HG02642 (cell line): Measurements from ENCODE around the gene TPSB2.
"Not testable (repeated sequence)": the region's sequence is repeated elsewhere in the genome, so short reads cannot be mapped to it uniquely, and the experiment has no call there.

Experiments used
- ATAC-seq: cut with Tn5 transposase; IDR thresholded peaks from one replicate; pipeline ENCODE4 v1.9.1; 2021; ENCODE audit warnings: mild to moderate bottlenecking; ENCODE audit not compliant: unreplicated experiment, poor library complexity

The TPSB2 gene

DNA sequence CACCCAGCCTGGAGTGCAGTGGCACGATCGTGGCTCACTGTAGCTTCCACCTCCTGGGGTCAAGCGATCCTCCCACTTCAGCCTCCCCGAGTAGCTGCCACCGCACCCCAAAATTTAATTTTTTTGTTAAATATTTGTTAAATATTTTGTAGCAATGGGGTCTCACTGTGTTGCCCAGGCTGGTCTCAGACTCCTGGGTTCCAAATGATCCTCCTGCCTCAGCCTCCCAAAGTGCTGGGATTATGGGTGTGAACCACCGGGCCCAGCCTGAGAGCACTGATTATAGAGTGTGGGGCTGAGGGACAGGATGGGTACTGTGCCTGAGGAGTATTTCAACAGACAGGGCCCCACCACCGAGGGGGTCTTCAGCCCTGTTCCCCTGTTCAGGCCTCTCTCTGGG is 40.5 kb downstream of the TPSB2 start:
- ATAC-seq = no peak

DNA sequence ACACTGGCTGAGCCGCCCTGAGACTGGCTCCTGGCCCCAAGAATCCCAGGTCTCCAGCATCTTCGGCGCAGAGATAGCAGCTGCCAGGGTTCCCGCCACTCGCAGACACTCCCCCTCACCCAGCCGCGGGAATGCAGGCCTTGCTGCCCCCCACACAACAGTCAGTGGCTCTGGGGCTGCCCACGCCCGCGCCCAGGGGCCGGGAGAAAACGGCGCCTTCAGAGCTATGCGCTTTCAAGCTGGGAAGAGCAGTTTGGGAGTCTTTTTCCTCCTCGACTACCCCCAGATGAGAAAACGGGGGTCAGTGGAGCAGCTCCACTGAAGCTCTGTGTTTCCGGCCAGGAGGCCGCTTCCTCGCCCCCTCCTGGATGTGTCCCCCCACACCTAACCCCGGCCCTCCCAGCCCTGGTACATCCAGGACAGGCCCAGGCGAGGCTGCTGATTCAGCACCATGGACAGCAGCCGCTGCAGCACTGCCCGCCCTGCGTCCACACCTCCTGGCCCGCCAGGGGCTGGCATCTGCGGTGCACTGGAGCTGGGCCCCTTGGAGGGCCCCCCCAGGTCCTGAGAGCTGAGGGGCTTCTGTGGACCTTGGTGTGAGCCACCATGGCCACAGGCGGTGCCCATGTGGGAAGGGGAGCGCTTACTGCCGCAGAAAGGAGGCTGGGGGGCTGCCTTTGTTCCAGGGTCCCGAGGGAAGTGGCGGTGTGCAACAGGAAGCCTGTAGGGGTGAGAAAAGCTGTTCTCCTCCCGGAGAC is 41.4 kb downstream of the TPSB2 start:
- ATAC-seq = no peak

DNA sequence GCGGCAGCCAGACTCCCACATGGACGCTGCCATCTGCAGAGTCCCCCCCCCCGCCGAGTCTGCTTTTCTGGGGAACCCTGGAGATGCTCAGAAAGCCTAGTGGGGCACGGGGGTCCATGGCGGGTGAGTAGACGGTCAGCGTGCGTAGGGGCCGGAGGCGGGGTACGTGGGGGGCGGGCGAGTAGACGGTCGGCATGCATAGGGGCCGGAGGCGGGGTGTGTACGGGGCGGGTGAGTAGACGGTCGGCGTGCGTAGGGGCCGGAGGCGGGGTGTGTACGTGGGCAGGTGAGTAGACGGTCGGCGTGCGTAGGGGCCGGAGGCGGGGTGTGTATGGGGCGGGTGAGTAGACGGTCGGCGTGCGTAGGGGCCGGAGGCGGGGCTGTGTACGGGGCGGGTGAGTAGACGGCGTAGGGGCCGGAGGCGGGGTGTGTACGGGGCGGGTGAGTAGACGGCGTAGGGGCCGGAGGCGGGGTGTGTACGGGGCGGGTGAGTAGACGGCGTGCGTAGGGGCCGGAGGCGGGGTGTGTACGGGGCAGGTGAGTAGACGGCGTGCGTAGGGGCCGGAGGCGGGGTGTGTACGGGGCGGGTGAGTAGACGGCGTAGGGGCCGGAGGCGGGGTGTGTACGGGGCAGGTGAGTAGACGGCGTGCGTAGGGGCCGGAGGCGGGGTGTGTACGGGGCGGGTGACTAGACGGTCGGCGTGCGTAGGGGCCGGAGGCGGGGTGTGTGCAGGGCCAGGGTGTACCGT is 44.4 kb downstream of the TPSB2 start:
- not testable (repeated sequence) for ATAC-seq

DNA sequence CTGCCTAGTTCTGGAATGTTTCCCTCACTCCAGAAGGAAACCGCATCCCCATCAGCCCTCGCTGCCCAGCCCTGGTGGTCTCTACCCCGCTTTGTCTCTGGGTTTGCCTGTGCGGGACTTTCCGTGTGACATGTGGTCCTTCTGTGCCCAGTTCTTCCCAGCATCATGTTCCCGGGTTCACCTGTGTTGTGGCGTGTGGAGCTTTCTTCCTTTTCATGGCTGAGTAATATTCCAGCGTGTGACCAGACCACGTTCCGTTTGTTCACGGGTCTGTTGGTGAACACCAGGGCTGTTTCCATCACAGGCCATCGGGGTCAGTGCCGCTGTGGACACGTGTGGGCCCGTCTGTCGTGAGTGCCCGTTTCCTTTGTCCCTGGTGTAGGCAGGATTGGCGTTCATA is 45.0 kb downstream of the TPSB2 start:
- no peak for ATAC-seq

DNA sequence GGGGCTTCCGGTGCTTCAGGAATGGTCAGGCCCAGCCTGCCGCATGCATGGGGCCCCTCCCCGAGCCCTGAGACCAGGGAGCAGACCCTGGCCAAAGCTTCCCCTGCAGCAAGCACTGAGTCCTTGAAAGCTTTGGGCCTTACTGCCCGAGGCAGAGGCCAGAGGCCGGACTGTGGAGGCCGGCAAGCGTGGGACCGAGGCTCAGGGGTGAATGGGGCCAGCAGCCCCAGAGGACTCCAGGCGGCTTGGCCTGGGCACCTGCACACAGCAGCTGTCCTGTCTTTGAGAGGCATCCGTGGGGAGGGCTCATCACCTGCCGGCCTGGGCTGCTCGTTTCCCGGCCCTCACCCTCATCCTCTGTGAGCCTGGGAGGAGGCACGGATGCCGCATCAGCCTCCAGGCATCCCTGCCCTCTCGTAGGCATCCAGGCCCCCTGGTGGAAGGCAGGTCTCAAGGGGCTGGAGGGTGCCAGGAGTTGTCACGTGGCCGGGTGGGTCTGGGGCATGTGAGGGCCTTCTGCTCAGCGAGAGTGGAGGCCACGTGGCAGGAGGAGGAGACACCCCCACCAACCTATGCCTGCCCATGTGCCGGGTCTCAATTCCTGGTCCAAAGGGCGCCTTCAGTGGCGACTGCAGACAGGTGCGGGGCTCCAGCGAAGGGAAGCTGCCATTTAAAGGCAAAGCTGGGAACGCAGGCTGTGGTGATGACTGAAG is 45.7 kb downstream of the TPSB2 start:
- no peak for ATAC-seq

DNA sequence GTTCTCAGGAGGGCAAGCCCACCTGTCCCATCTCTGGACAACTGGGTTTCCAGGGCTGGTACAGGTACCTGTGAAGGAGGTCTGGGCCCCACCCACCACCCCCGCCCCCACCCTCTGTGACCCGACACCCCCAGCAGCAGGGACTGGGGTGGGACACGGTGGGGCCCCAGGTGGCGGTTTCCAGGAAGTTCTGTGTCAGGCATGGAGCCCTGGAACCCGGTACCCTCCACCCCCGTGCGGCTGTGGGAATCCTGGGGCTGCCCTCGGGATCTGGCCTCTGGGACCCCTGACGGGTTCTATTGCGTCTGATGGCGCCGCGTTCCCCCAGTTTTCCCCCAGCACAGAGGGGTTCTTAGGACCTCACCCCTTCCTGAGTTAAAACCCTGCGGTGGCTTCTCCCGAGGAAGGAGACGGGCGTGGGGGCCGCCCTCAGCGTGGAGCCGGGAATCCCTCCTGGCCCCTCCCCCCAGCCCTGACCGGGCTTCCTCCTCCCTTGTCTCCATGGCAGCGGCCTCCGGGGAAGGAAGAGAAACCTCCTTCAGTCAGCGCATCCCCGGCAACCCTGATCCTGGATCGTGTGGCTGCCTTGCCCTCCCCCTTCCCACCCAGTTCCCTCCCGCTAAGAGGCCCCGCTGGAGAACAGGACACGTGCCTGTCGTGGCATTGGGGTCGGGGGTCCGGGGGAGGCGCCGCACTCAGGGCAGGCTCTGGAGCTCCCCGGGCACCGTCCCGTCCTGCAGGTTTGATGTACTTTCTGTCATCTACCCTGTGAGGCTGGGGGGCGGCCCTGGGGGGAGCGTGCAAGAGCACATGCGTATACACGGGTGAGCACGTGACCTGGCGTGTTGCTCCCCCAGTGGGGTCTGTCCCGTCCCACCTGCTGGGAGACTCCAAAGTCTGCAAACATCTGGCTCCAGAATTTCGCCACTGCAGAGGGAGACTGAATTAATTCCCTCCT is 46.8 kb downstream of the TPSB2 start:
- no peak for ATAC-seq

DNA sequence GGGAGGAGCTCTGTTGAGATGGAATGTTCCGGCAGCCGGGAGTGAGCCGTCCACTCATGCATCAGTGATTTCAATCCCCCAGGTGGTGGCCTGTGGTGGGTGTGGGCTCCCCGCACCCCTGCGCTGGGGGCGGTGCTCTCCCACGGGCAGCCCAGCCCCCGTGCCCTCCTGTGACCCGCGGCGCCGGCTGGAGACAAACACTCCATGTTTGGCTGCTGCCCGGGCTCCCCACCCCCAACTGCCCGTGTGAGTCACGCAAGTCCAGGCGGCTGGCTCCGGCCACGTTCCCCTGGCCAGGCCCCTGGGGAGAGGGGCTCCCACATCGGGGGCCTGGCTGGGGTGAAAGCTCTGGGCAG is 47.7 kb downstream of the TPSB2 start:
- no peak for ATAC-seq

DNA sequence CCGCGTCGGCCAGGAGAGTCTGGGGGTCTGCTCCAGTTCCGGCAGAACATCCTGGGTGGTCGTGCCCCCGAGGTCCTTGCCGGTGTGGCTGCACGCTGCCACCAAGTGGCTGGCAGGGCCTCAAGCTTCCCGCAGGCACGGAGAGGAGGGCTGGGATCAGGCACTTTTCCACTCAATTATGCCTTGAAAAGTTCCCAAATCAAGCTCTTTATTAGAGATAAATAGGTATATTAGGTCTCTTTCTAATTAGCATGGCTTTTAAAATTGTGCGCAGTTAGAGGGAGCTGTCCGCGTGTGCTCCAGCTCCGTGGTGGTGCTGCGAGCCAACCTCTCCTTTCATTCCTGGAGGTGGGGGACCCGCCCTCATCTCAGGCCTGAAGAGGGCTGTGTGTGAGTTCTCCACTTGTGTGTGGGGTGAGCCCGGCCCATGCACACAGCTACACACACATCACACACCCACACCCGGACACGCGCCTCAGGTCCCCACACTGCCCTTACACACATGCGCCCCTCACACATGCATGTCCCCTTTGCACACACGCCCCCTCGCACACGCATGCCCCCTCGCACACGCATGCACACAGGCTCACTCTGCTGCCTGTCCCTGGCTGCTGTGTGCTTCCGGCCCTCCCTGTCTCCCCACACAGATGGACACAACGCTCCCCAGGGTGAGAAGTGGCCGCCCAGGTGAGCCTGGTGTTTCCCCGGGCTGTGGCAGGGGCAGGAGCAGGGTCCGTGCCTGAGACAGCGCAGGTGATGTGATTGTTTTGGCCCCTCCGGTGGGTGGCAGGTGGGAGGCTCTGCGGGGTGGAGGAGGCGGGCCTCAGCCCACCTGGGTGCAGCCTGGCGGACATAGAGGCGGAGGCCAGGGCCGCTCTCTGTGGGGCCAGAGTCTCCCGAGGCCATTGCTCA is 48.3 kb downstream of the TPSB2 start:
- ATAC-seq = no peak

DNA sequence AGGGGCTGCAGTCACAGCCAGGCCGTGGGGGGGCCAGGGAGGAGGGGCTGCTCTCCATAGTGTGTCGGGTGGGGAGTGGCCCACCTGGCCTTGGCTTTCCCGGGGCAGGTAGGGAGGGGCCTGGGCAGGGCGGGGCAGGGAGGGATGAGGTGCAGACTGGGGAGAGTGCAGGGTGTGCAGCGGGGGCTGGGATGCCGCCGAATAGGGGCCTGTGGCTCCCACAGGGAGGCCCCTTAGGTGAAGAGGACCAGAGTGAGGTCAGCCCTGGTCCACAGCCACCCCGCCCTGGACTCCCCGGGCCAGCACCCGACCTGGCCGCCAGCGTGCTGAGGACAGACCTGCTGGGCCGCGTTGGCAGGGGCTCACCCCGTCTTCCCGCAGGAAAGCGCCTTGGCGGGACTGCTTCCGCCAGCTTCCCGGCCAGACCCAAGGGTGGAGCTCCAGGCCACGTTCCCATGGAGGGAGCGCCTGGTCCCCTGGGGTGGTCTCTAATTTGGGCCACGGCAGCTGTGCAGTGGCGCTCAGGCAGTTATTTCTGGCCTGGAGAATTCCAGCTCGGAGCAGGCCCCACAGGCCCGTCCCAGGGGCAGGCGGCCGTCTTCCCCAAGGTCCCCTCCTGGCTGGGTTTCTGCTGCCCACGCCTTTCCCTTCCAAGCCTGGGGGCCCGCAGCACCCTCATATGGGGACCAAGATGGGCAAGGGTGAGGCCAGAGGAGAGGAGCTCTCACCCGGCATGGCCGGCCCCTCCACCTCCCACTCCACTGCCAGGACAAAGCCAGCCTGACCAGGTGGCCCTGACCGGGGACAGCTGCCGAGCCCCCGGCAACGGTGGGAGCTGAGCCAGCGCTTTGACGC is 49.2 kb downstream of the TPSB2 start:
- no peak for ATAC-seq
